Measurements from ENCODE around the gene NME3.

DNA sequence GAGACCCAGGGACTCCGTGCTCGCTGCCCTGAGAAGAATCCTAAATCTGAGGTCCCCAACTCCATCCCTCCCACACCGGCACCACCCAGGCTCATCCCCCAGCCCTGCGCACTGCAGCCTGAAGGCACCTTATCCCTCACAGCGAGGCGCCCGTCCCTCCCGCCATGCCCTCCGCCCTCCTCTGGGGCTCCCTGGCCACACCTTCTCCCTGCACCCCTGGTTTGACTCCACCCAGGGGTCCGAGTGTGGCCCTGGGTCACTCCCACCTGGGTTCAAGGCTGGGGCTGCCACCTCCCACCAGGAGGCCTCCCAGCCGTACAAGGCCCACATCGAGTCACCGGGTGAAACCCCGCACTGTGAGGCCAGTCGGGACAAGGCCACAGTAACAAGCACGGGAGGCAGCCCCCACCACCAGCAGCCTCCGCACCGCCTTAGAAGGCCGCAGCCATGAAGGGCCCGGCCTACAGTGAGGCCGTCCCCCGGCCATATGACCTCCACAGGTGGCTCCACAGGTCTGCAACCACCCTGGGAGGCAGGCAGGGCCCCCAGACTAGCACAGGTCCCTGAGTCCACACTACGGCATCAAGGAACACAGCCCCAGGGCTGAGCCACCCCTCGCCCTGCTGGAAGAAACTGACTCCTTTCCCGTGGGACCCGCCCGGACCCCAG, 47.0 kb upstream of the NME3 start:
- TF ChIP-seq, protein P1, sequence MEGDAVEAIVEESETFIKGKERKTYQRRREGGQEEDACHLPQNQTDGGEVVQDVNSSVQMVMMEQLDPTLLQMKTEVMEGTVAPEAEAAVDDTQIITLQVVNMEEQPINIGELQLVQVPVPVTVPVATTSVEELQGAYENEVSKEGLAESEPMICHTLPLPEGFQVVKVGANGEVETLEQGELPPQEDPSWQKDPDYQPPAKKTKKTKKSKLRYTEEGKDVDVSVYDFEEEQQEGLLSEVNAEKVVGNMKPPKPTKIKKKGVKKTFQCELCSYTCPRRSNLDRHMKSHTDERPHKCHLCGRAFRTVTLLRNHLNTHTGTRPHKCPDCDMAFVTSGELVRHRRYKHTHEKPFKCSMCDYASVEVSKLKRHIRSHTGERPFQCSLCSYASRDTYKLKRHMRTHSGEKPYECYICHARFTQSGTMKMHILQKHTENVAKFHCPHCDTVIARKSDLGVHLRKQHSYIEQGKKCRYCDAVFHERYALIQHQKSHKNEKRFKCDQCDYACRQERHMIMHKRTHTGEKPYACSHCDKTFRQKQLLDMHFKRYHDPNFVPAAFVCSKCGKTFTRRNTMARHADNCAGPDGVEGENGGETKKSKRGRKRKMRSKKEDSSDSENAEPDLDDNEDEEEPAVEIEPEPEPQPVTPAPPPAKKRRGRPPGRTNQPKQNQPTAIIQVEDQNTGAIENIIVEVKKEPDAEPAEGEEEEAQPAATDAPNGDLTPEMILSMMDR (IDR thresholded peaks at IDR 0.05): no peak
- TF ChIP-seq EZH2 (IDR thresholded peaks at IDR 0.05) (no peak), EZH2phosphoT487 (IDR thresholded peaks at IDR 0.05) (no peak)

Data from neural progenitor cell (in vitro differentiated cells).